Large intestine (tissue), 3 donors: ENCODE data around the gene SCYL3. TPM values are rescaled to one million over a fixed set of nuclear protein-coding genes. Genes with fewer than 3 reads are reported as not detected.

Source experiments
- DNase-seq, 2 donors: peaks; one replicate each; pipeline versions ENCODE4 v3.0.0 to v3.0.0-alpha.2; 2013
- H3K27ac ChIP-seq: one replicate; pipeline ENCODE4 v1.5.1; 2013; ENCODE audit warnings: low read length
- H3K27me3 ChIP-seq: 2 replicates; pipeline ENCODE4 v1.6.1; 2013; ENCODE audit warnings: low read length; ENCODE audit not compliant: control insufficient read depth, insufficient read depth
- H3K36me3 ChIP-seq: 2 replicates; pipeline ENCODE4 v1.6.1; 2013; ENCODE audit warnings: low read length; ENCODE audit not compliant: control insufficient read depth, insufficient read depth
- H3K4me1 ChIP-seq: one replicate; pipeline ENCODE4 v1.6.1; 2013; ENCODE audit warnings: low read length; ENCODE audit not compliant: control insufficient read depth, insufficient read depth
- H3K4me3 ChIP-seq: one replicate; pipeline ENCODE4 v1.5.1; 2013; ENCODE audit warnings: low read length
- H3K9me3 ChIP-seq: one replicate; pipeline ENCODE4 v1.6.1; 2013; ENCODE audit warnings: mild to moderate bottlenecking, low read depth, low read length, moderate library complexity; ENCODE audit not compliant: control insufficient read depth
- WGBS: methylation state at CpG from one replicate; pipeline ENCODE4 v1.1.5; 2013; ENCODE audit warnings: low lambda C conversion rate; ENCODE audit not compliant: insufficient coverage; 5-methylcytosine and 5-hydroxymethylcytosine counted together
- polyA plus RNA-seq: library from polyadenylated mRNA; unstranded; fragments of 120-200 nt; gene quantifications from one replicate; pipeline ENCODE4 v1.2.1, GENCODE V29; 2013

SCYL3 gene
- polyA plus RNA-seq, 1 donor, result 13.1 TPM

GRCh38 chr1:169853341-169853740 is 40.4 kb downstream of the SCYL3 start:
- no peak for DNase-seq
- Histone ChIP-seq H3K27ac (no peak overlapping the region), H3K4me3 (no peak overlapping the region), H3K36me3 (peaks cover 65% of the 10 kb centered on the region), H3K4me1 (no peaks in the 10 kb centered on the region), H3K27me3 (no peaks in the 10 kb centered on the region), H3K9me3 (no peaks in the 10 kb centered on the region)
- WGBS, result no CpG with 5 or more reads among the region's 1 CpG

DNA sequence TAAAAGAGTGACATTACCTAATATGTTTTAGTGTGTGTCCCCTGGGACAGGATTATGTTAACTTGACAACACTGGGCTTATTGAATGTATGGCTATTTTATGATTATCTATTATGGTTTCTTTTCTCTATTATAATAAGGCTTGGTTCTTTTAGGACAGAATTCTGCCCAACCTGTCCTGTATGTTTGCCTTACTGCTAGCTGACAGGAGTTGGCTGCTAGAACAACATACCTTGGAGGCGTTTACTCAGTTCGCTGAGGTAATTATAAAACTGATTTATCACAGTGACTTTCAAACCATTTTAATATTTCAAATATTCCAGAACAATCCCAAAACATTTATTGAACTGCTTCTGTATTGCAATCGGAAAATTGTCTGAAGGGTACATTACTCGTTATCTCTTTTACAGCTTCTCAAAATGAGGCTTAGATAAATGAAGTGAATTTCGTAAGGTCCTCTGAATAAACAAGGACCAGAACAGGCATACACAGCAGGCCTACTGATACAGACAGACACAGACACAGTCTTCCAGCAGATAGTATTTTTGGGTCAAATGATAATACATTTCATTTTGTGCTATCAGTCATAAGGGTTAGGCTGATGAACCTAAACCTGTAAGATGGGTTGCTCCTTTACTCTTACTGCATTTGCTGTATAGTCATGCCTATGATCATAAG is 44.2 kb downstream of the SCYL3 start:
- Histone ChIP-seq H3K27ac (no peak overlapping the region), H3K27me3 (no peaks in the 10 kb centered on the region), H3K4me3 (no peak overlapping the region), H3K36me3 (peaks cover 64% of the 10 kb centered on the region), H3K9me3 (no peaks in the 10 kb centered on the region), H3K4me1 (no peaks in the 10 kb centered on the region)
- 100% methylated on average over 1 of the region's 5 CpGs for WGBS
- no peak for DNase-seq

GRCh38 chr1:169848456-169848855 is 45.2 kb downstream of the SCYL3 start:
- Histone ChIP-seq H3K27me3 (no peaks in the 10 kb centered on the region), H3K27ac (no peak overlapping the region), H3K4me1 (no peaks in the 10 kb centered on the region), H3K9me3 (no peaks in the 10 kb centered on the region), H3K36me3 (peaks cover 61% of the 10 kb centered on the region), H3K4me3 (no peak overlapping the region)
- DNase-seq, result no peak
- no CpG with 5 or more reads among the region's 2 CpGs for WGBS

GRCh38 chr1:169844941-169845608 is 48.6 kb downstream of the SCYL3 start:
- Histone ChIP-seq H3K9me3 (no peaks in the 10 kb centered on the region), H3K27ac (no peak overlapping the region), H3K4me3 (no peak overlapping the region), H3K36me3 (peaks cover 44% of the 10 kb centered on the region), H3K27me3 (no peaks in the 10 kb centered on the region), H3K4me1 (no peaks in the 10 kb centered on the region)
- no peak for DNase-seq
- no CpG with 5 or more reads among the region's 1 CpG for WGBS

GRCh38 chr1:169838942-169839341 is 54.8 kb downstream of the SCYL3 start:
- 100% methylated on average over 4 of the region's 4 CpGs for WGBS
- no peak overlapping the region for H3K4me3 ChIP-seq
- DNase-seq, result no peak
- no peaks in the 10 kb centered on the region for H3K9me3 ChIP-seq
- H3K4me1 ChIP-seq, result no peaks in the 10 kb centered on the region
- H3K27ac ChIP-seq, result no peak overlapping the region
- peaks cover 6% of the 10 kb centered on the region for H3K36me3 ChIP-seq
- no peaks in the 10 kb centered on the region for H3K27me3 ChIP-seq

DNA sequence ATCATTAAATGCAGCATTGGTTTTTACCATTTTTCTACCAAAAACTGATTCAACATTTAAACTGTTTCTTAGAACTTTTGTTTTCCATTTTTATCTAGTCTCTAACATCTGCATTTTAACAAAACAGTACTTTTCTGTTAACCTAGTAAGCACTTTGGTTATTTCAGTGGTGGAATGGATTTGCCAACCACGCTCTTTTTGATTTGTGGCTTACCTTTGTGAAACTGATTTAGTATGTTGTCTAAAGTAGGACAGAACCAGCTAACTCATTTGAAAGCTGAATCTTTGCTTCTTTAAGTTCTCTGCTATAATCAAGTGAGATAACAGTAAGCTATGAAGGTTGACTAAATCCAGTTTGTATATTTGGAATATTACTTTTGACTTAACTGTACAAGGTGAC is 57.5 kb downstream of the SCYL3 start:
- Histone ChIP-seq H3K27me3 (no peaks in the 10 kb centered on the region), H3K4me1 (no peaks in the 10 kb centered on the region), H3K9me3 (no peaks in the 10 kb centered on the region), H3K36me3 (peaks cover 8% of the 10 kb centered on the region), H3K4me3 (no peak overlapping the region), H3K27ac (no peak overlapping the region)
- no peak for DNase-seq
- 100% methylated on average over 1 of the region's 1 CpG for WGBS

DNA sequence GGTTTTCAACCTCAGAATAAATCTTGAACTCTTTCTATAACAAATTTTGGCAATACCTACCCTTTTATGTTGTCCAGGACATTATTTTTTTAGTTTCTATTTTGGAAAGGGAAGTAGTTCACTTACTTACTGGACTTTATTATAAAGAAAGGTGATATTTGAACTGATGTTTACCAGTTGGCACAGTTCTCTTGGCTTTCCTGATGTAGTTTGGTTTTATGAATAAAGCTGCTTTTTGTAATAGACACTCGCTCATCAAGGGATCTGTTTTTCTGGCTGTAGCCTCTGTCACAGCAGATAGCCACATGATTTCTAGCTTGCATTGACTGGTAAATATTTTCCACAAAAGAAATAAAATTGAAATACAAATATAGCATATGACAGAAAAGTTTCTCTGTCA is 58.0 kb downstream of the SCYL3 start:
- H3K36me3 ChIP-seq, result peaks cover 9% of the 10 kb centered on the region
- no peak overlapping the region for H3K4me3 ChIP-seq
- no peaks in the 10 kb centered on the region for H3K9me3 ChIP-seq
- no CpG with 5 or more reads among the region's 1 CpG for WGBS
- no peaks in the 10 kb centered on the region for H3K4me1 ChIP-seq
- H3K27me3 ChIP-seq, result no peaks in the 10 kb centered on the region
- no peak overlapping the region for H3K27ac ChIP-seq
- no peak for DNase-seq

DNA sequence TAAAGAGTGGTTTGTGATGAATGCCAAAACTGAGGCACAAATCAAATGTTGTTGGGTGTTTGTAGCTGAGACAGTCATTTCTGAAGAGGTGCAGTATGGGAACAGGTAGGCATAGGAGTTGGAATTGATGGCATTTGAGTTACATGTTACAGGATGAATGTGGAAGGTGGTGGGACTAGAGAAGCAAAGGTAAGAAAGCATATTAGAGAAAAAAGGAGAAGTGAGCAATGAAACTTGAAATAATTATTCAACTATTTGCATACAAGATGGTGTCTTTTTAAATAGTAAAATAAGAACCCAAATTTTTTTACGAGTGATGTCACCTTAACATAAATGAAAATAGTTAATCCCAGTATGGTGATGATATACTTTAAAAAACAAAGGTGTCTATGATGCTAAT is 58.8 kb downstream of the SCYL3 start:
- Histone ChIP-seq H3K36me3 (peaks cover 11% of the 10 kb centered on the region), H3K4me3 (no peak overlapping the region), H3K27me3 (no peaks in the 10 kb centered on the region), H3K27ac (no peak overlapping the region), H3K4me1 (no peaks in the 10 kb centered on the region), H3K9me3 (no peaks in the 10 kb centered on the region)
- no peak for DNase-seq
- WGBS, result 100% methylated on average over 1 of the region's 1 CpG

GRCh38 chr1:169833179-169833901 is 60.4 kb downstream of the SCYL3 start:
- Histone ChIP-seq H3K27me3 (no peaks in the 10 kb centered on the region), H3K4me1 (no peaks in the 10 kb centered on the region), H3K27ac (no peak overlapping the region), H3K4me3 (no peak overlapping the region), H3K9me3 (no peaks in the 10 kb centered on the region), H3K36me3 (peaks cover 10% of the 10 kb centered on the region)
- DNase-seq, result no peak
- WGBS, result 100% methylated on average over 1 of the region's 4 CpGs

- 100% methylated on average over 1 of the region's 1 CpG for WGBS
- Histone ChIP-seq H3K4me3 (no peak overlapping the region), H3K27me3 (no peaks in the 10 kb centered on the region), H3K9me3 (no peaks in the 10 kb centered on the region), H3K4me1 (no peaks in the 10 kb centered on the region), H3K36me3 (peaks cover 17% of the 10 kb centered on the region), H3K27ac (no peak overlapping the region)
- DNase-seq, result no peak
Measured at GRCh38 chr1:169829671-169830070, 64.0 kb downstream of the SCYL3 start.
